HL-60 (cell line): ENCODE results near the gene TGM2.
A peak's percentile ranks its signal among the peaks of the same experiment; 100 is the strongest.

Source experiments
- DNase-seq, 2 experiments: peaks; one replicate each; pipeline ENCODE4 v3.0.0-alpha.2; 2010 to 2020; ENCODE audit warnings: low read depth in 1 of 2, low spot score in 1 of 2
- H3K27ac ChIP-seq: fragments of 250-450 bp; sonication (Bioruptor Pico); replicated peaks from 2 replicates; pipeline ENCODE4 v1.5.1; 2020; ENCODE audit warnings: mild to moderate bottlenecking, moderate library complexity
- H3K27me3 ChIP-seq: fragments of 250-450 bp; sonication (Bioruptor Pico); 2 replicates; pipeline ENCODE4 v1.5.1; 2021; ENCODE audit warnings: mild to moderate bottlenecking, moderate library complexity; ENCODE audit not compliant: insufficient read depth, poor library complexity, severe bottlenecking
- H3K4me3 ChIP-seq: replicated peaks from 2 replicates; pipeline ENCODE4 v1.5.1; 2011; ENCODE audit warnings: mild to moderate bottlenecking, control low read depth, low read length; ENCODE audit not compliant: insufficient read depth
- GABPA ChIP-seq: IDR thresholded peaks from 2 replicates; pipeline ENCODE4 v1.6.1; 2012; ENCODE audit warnings: low read depth
- POLR2AphosphoS5 ChIP-seq: IDR thresholded peaks from 2 replicates; pipeline ENCODE4 v1.6.1; 2012; ENCODE audit warnings: low read depth
- SPI1 ChIP-seq: IDR thresholded peaks from 2 replicates; pipeline ENCODE4 v1.6.1; 2012; ENCODE audit warnings: low read depth, mild to moderate bottlenecking, borderline replicate concordance
- TF ChIP-seq, protein P1 (sequence below): IDR thresholded peaks from 2 replicates; pipeline ENCODE4 v1.6.1; 2012; ENCODE audit warnings: low read depth; ENCODE audit not compliant: insufficient replicate concordance
- TF ChIP-seq, protein P2 (sequence below): IDR thresholded peaks from one replicate; pipeline ENCODE4 v1.5.1; 2011; ENCODE audit warnings: low read length, control low read depth, inconsistent platforms; ENCODE audit not compliant: insufficient read depth

TGM2 gene

DNA sequence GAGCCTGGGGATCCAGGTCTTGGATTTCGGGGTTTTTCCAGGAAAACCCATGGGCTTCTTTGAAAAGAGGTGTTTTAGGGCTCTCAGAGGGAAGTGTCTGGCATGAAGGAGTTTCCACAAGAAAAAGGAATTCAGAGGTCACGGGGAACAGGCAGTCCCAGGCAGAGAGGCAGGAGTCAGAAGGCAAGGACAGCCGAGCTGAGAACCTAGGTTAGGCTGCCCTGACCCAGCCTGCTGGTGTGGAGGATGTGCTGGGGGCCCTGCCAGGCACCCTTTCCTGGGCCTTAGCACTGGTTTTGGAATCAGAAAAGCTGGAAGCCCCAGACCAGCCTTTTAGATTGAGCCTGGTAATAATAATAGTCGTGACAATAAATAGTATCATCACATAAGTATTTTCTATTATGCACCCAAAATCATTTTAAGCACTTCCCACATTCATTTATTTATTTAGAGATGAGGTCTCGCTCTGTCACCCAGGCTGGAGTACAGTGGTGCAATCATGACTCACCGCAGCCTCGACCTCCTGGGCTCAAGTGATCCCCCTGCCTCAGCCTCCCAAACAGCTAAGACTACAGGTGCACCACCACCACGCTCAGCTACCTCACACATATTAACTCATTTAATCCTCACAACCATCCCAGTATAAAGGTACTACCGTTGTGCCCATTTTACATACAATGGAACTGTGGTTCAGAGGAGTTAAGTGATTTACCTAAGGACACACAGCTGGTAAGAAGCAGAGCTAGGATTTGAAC is 19.9 kb downstream of the TGM2 start:
- TF ChIP-seq, protein P1, sequence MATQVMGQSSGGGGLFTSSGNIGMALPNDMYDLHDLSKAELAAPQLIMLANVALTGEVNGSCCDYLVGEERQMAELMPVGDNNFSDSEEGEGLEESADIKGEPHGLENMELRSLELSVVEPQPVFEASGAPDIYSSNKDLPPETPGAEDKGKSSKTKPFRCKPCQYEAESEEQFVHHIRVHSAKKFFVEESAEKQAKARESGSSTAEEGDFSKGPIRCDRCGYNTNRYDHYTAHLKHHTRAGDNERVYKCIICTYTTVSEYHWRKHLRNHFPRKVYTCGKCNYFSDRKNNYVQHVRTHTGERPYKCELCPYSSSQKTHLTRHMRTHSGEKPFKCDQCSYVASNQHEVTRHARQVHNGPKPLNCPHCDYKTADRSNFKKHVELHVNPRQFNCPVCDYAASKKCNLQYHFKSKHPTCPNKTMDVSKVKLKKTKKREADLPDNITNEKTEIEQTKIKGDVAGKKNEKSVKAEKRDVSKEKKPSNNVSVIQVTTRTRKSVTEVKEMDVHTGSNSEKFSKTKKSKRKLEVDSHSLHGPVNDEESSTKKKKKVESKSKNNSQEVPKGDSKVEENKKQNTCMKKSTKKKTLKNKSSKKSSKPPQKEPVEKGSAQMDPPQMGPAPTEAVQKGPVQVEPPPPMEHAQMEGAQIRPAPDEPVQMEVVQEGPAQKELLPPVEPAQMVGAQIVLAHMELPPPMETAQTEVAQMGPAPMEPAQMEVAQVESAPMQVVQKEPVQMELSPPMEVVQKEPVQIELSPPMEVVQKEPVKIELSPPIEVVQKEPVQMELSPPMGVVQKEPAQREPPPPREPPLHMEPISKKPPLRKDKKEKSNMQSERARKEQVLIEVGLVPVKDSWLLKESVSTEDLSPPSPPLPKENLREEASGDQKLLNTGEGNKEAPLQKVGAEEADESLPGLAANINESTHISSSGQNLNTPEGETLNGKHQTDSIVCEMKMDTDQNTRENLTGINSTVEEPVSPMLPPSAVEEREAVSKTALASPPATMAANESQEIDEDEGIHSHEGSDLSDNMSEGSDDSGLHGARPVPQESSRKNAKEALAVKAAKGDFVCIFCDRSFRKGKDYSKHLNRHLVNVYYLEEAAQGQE: no peak
- TF ChIP-seq POLR2AphosphoS5: no peak
- H3K4me3 ChIP-seq: no peak overlapping the region
- H3K27ac ChIP-seq: no peak overlapping the region
- DNase-seq: no peak
- H3K27me3 ChIP-seq: no peaks in the 10 kb centered on the region

DNA sequence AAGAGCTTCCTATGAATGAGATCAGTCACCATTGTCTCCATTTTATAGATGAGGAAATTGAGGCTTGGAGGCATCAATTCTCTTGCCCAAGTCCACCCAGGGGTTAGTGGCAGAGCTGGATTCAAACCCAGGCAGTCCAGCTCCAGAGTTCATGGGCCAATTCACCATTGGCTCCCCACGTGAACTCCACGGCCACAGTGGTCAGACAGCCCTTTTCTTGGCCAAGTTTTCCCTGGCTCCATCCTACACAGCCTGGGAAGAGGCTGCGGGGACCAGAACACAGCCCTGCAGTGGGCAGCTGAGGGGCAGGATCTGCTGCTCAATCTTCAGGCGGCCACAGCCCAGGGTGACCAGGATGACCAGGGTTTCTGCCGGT is 20.5 kb downstream of the TGM2 start:
- Histone ChIP-seq H3K27me3 (no peaks in the 10 kb centered on the region), H3K4me3 (no peak overlapping the region)

DNA sequence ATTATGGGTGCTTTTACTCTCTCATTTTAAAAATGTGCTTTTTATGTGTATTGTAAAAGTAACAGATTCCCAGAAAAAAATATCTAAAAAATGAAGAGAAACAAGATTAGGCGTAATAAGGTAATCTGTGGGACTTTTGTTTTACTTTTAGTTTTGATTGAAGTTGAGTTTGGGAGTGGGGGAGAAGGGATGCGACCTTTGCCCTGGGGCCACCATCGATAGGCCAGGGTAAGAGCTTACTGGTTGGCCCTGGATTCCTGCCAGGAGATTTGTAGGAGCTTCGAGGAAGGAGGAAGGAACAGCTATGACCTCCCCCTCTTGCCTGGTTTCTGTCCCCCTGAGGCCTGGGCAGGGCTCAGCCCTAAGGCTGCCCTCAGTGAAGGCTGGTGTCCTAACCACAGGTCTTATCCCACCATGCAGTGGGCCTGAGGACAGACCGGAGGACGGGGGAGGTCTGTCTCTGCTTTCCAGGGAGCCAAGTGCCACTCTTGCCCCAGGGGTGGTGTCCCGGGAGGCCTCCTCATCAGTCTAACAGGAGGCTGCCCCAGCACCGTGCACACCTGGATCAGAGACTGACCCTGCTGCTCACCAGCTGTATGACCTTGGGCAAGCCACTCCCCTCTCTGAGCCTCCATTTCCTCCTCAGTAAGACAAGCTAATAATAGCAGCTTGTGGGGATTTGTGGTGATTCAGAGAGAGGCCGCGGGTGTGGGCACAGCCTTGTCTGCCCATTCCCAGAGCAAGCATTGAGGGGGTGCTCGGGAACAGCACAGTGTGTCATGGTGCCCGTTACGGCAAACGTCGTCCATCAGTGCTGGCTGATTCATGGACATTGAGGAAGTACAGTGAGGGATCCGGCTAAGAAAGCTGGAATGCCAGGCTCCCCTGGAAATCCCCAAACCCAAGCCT is 21.2 kb downstream of the TGM2 start:
- TF ChIP-seq POLR2AphosphoS5 (no peak), SPI1 (no peak), GABPA (no peak)
- TF ChIP-seq, protein P2, sequence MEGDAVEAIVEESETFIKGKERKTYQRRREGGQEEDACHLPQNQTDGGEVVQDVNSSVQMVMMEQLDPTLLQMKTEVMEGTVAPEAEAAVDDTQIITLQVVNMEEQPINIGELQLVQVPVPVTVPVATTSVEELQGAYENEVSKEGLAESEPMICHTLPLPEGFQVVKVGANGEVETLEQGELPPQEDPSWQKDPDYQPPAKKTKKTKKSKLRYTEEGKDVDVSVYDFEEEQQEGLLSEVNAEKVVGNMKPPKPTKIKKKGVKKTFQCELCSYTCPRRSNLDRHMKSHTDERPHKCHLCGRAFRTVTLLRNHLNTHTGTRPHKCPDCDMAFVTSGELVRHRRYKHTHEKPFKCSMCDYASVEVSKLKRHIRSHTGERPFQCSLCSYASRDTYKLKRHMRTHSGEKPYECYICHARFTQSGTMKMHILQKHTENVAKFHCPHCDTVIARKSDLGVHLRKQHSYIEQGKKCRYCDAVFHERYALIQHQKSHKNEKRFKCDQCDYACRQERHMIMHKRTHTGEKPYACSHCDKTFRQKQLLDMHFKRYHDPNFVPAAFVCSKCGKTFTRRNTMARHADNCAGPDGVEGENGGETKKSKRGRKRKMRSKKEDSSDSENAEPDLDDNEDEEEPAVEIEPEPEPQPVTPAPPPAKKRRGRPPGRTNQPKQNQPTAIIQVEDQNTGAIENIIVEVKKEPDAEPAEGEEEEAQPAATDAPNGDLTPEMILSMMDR: no peak
- TF ChIP-seq, protein P1: no peak
- peak; percentile 16 to 79 for DNase-seq
- no peaks in the 10 kb centered on the region for H3K27me3 ChIP-seq
- no peak overlapping the region for H3K27ac ChIP-seq
- no peak overlapping the region for H3K4me3 ChIP-seq

More for the DNA sequence above, 20.5 kb downstream of the TGM2 start:
- no peak overlapping the region for H3K27ac ChIP-seq
- TF ChIP-seq, protein P2: no peak
- TF ChIP-seq, protein P1: no peak
- TF ChIP-seq POLR2AphosphoS5 (no peak), SPI1 (no peak), GABPA (no peak)
- no peak for DNase-seq
